BJ (cell line): ENCODE results near the gene RHBDL1. TPM values are rescaled to one million over a fixed set of nuclear protein-coding genes. Genes with fewer than 3 reads are reported as not detected.

Experiments
- CTCF ChIA-PET: fragments of 350-600 bp; formaldehyde crosslinking; extraction: SDS; loops from one replicate; lab custom pipeline; 2021; ENCODE audit warnings: antibody characterized with exemption, inconsistent platforms; lab: Yijun Ruan, JAX
- POLR2A ChIA-PET: fragments of 300-600 bp; sonication (Branson Sonifier 250); formaldehyde crosslinking; extraction: SDS; loops from one replicate; lab custom pipeline; 2021; ENCODE audit warnings: antibody characterized with exemption; lab: Charles Lee
- DNase-seq: peaks from one replicate; pipeline ENCODE4 v3.0.0-alpha.2; 2011; ENCODE audit warnings: low read depth
- H3K27me3 ChIP-seq: 2 replicates; pipeline ENCODE4 v1.6.0; 2011; ENCODE audit warnings: low read length; ENCODE audit not compliant: control insufficient read depth, insufficient read depth
- H3K36me3 ChIP-seq: 2 replicates; pipeline ENCODE4 v1.5.1; 2011; ENCODE audit warnings: low read length; ENCODE audit not compliant: control insufficient read depth, insufficient read depth
- H3K4me3 ChIP-seq: 2 replicates; pipeline ENCODE4 v1.5.1; 2011; ENCODE audit warnings: low read depth, mild to moderate bottlenecking, control low read depth, low read length
- polyA plus RNA-seq: library from polyadenylated mRNA; depleted of rRNA; stranded (reverse); fragments of >200 nt; gene quantifications from 2 replicates; pipeline ENCODE4 v1.2.3, GENCODE V29; 2011
- TF ChIP-seq, protein P1 (sequence below): IDR thresholded peaks from 2 replicates; pipeline ENCODE4 v1.5.1; 2011; ENCODE audit warnings: low read depth, mild to moderate bottlenecking, control low read depth, inconsistent platforms, low read length, moderate library complexity; ENCODE audit not compliant: insufficient read depth

Gene RHBDL1
- polyA plus RNA-seq, 1 experiment = 1.3 TPM

DNA sequence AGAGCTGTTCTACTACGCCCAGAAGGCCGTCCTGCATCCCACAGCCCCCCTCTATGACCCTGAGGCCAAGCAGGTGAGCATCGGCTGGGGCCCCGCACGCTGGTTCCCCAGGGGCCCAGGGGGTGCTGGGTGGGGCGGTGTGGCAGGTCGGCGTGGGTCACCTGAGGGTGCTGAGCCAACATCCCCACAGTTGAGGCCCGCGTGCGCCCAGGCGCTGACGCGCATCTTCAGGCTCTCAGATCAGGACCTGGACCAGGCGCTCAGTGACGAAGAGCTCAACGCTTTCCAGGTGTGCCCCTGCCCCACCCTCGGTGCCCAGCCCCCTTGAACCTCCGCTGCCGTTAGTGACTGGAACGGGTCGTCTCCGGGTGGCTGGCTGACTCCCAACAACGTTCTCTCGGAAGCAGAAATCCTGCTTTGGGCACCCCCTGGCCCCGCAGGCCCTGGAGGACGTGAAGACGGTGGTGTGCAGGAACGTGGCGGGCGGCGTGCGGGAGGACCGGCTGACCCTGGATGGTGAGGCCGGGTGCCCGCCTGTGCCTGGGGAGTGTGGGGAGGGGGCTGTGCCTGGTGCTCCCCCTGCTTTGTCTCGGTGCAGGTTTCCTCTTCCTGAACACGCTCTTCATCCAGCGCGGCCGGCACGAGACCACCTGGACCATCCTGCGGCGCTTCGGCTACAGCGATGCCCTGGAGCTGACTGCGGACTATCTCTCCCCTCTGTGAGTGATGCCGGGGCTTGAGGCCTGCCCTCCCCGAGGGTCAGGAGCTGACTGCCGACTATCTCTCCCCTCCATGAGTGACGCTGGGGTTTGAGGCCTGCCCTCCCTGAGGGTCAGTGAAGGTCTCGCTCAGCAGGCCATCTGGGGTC is 4.8 kb upstream of the RHBDL1 start:
- CTCF ChIA-PET = interaction anchor here (0.5 to 0.6 kb wide), 2 partner anchors 9 to 27 kb away, joined by 3 to 6 read pairs; partner anchors contain the start of gene STUB1

DNA sequence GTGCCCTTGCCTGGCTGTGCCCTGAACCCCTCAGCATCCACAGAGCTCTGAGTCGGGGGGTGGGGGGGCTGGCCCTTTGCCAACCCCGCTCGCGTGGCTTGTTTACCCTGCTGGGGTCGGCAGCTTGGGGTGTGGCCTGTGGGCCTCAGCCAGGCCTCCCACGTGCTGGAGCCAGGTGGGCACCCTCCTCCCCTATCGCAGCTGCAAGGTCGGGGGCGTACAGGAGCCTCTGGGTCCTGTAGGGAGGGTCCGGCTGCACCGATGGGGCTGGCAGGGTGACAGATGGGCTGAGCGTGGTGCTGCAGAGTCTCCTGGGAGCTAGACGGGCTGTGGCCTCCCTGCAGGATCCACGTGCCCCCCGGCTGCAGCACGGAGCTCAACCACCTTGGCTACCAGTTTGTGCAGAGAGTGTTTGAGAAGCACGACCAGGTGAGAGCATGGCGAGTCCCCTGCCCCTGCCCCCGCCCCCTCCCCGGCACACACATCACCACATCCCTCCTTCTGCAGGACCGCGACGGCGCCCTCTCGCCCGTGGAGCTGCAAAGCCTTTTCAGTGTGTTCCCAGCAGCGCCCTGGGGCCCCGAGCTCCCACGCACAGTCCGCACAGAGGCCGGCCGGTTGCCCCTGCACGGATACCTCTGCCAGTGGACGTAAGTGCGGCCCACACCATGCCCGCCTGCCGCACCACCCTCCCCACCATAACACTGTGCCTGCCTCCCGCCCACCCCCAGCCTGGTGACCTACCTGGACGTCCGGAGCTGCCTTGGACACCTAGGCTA is 3.9 kb upstream of the RHBDL1 start:
- POLR2A ChIA-PET = no interaction called here
- no peak overlapping the region for H3K4me3 ChIP-seq
- DNase-seq = no peak
- peaks cover 41% of the 10 kb centered on the region for H3K36me3 ChIP-seq
- TF ChIP-seq, protein P1, sequence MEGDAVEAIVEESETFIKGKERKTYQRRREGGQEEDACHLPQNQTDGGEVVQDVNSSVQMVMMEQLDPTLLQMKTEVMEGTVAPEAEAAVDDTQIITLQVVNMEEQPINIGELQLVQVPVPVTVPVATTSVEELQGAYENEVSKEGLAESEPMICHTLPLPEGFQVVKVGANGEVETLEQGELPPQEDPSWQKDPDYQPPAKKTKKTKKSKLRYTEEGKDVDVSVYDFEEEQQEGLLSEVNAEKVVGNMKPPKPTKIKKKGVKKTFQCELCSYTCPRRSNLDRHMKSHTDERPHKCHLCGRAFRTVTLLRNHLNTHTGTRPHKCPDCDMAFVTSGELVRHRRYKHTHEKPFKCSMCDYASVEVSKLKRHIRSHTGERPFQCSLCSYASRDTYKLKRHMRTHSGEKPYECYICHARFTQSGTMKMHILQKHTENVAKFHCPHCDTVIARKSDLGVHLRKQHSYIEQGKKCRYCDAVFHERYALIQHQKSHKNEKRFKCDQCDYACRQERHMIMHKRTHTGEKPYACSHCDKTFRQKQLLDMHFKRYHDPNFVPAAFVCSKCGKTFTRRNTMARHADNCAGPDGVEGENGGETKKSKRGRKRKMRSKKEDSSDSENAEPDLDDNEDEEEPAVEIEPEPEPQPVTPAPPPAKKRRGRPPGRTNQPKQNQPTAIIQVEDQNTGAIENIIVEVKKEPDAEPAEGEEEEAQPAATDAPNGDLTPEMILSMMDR = no peak
- no peaks in the 10 kb centered on the region for H3K27me3 ChIP-seq
- CTCF ChIA-PET = no interaction called here

More for the DNA sequence above, 4.8 kb upstream of the RHBDL1 start:
- DNase-seq = no peak
- POLR2A ChIA-PET = no interaction called here
- Histone ChIP-seq H3K27me3 (no peaks in the 10 kb centered on the region), H3K4me3 (no peak overlapping the region), H3K36me3 (peaks cover 41% of the 10 kb centered on the region)
- TF ChIP-seq, protein P1 = no peak

GRCh38 chr16:672371-672770 is 3.1 kb upstream of the RHBDL1 start:
- ChIA-PET CTCF (no interaction called here), POLR2A (no interaction called here)
- Histone ChIP-seq H3K27me3 (no peaks in the 10 kb centered on the region), H3K4me3 (no peak overlapping the region), H3K36me3 (peaks cover 41% of the 10 kb centered on the region)
- DNase-seq = no peak
- TF ChIP-seq, protein P1 = no peak

- ChIA-PET CTCF (interaction anchor here (1.0 kb wide), 1 partner anchor 12 kb away, joined by 4 read pairs; no protein-coding TSS in a partner anchor), POLR2A (no interaction called here)
- Histone ChIP-seq H3K27me3 (no peaks in the 10 kb centered on the region), H3K4me3 (no peak overlapping the region), H3K36me3 (peaks cover 41% of the 10 kb centered on the region)
- TF ChIP-seq, protein P1 = no peak
- no peak for DNase-seq
These were observed 2.6 kb upstream of the RHBDL1 start for GRCh38 chr16:672851-673250.

- TF ChIP-seq, protein P1 = no peak
- no peaks in the 10 kb centered on the region for H3K27me3 ChIP-seq
- no peak overlapping the region for H3K4me3 ChIP-seq
- H3K36me3 ChIP-seq = peaks cover 41% of the 10 kb centered on the region
- POLR2A ChIA-PET = no interaction called here
- no peak for DNase-seq
- CTCF ChIA-PET = interaction anchor here (1.0 kb wide), 1 partner anchor 13 kb away, joined by 4 read pairs; no protein-coding TSS in a partner anchor
These were observed 2.0 kb upstream of the RHBDL1 start for GRCh38 chr16:673399-673991.
